Activated CD4-positive, CD25-positive, alpha-beta regulatory T cell treated with anti-CD3 and anti-CD28 coated beads, Interleukin-2, amount 50 U/mL, for 16 hours (primary cell): ENCODE results near the gene UBE3D.
"Not testable (repeated sequence)": the region's sequence is repeated elsewhere in the genome, so short reads cannot be mapped to it uniquely, and the experiment has no call there.

ENCODE experiments used
- DNase-seq: peaks from one replicate; pipeline ENCODE4 v3.0.0-alpha.2; 2020; ENCODE audit warnings: low read depth, low spot score

UBE3D gene

DNA sequence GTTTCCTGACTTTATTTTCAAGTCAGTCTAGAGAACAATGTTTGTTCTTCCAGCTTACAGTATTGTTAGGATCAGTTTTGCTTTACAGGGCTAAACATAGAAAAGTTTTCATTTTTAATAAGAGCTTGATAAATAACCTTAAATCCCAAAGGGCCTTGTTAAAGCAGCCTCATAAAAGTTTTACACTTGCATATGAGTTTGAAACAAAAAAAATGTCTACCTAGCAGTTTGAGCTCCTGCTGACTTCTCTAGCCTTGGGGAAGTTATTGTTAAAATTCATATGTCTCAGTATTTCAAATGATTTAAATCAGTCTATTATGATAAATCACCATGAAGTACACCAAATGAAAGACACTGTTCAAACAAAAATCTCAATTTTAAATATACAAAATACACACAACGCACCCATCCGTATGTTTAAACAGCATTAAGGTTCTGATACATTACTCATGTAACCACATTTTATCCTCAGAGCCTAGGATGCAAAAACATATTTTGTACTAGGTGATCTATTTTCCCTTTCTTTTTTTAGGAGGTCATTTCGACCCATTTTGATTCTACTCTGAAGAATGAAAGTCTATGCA lies 87.2 kb downstream of the UBE3D start:
- no peak for DNase-seq

GRCh38 chr6:82976179-82976578 lies 89.5 kb downstream of the UBE3D start:
- no peak for DNase-seq

DNA sequence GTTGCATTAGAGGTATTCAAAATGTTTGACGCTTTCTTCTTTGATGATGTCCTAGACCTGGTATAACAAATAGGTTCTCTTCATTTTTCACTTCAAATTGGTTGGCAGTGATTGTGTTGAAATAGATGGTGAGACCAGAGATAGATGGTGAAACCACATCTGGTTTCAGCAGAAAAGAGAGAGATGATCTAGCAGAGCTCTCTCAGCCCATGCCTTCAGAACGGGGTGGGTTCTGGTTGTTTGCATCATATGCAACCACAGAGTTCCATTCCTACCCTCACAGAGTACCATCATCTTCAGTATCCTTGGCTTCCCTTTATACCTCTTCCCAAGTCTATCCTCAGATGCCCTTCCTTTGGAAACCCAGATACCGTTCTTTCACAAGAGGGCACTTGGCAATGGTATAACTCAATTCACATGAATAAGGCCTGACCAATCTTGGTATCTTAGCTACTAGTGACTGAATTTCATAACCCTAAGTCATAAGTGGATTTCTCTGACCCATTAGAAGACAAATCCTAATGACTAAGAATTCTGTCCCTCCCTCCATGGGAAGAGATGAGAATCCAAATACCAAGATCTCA lies 93.7 kb downstream of the UBE3D start:
- DNase-seq = no peak

- no peak for DNase-seq
These were observed 94.8 kb downstream of the UBE3D start for GRCh38 chr6:82970839-82971238.

DNA sequence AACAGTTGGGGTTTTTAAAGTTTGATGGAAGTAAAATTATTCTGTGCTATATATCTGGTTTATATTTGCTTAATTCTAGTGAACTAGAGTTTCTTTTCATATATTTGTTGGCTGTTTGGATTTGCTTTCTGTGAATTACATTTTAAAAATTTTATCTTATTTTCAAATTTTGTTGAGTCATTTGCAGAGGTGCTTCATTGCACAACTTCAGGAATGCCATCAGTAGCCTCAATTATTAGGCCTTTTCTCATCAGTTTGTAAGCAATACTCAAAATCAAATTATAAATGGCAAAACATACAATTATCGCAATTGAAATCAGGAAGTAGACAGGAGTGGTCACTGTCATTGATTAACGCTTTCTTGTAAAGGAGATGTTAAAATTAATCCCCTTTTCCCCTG lies 96.9 kb downstream of the UBE3D start:
- no peak for DNase-seq

DNA sequence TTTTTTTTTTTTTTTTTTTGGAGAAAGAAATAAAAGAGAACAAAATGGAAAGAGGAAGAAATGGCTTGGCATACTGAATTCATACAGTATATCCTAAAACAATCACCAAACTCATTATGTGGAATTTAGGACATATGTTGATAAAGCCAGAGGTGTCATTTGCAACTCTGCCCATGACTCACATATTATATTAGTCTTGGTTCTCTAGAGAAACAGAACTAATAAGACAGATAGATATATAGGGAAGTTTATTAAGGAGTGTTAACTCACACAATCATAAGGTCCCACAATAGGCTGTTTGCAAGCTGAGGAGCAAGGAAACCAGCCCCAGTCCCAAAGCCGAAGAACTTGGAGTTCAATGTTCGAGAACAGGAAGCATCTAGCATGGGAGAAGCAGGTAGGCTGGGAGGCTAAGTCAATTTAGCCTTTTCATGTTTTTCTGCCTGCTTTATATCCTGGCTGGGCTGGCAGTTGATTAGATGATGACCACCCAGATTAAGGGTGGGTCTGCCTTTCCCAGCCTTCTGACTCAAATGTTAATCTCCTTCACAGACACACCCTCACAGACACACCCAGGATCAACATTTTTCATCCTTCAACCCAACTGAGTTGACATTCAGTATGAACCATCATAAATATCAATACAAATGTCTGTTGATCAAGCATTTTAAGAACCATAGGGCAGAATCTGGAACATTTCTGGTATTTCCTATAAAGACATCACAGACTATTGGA lies 102.3 kb downstream of the UBE3D start:
- DNase-seq = no peak

DNA sequence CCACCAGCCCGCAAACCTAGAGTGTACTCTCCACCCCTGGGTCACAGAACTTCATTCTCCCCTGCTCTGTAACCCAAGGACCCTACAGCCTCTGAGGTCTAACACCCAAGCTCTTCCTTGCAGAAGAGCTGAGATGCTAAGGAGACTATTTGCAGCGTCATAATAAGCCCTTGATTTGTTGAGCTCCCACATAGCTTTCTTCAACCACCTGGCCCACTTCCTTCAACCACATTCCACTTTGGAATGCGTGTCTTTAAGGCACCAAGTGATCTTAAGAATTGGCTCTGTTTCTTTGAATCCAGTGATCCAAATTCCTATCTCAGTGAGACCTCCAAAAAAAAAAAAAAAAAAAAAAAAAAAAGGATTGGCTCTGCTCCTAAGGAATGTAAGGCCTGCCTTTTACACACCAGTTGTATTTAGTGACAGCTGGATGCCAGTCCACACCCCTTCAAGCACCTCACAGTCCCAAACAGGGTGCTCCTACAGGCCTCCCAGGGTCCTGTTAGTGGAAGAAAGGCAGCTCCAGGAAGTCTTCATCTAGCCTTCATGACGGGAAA lies 106.2 kb downstream of the UBE3D start:
- no peak for DNase-seq

DNA sequence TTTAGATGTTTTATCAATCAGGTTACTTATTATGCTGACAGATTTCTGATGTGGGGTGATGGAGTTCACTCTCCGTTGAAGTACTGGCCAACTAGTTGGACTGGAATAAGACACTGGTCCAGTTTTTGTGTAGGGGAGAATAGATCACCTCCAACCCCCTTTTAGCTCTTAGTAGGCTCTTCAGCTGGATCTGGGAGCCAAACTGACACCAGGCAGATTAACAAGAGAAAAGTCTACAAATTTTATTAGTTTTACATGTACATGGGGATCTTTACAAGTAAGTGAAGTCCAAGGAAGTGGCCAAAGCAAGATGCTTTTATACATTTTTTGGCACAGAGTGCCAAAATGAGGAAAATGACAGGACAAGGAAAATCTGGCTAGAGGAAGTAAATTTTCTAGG lies 107.1 kb downstream of the UBE3D start:
- no peak for DNase-seq

DNA sequence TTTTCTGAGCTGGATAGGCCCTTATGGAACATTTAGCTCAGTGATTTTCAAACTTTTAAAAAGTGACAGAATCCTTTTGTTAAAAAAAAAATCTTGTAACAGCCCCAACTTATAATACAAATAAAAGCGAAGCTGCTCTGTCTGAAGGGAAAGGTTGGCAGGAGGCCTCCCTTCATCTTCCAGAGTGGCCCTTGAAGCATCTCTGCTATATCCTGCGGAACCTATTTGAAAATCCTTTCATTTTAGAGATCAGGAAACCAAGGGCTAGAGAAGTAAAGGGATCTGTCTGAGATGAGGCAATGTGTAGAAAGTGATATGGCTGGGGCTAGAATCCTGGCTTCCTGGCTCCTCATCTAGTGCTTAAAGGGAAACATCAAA lies 107.8 kb downstream of the UBE3D start:
- no peak for DNase-seq

GRCh38 chr6:82957171-82957867 lies 108.3 kb downstream of the UBE3D start:
- DNase-seq = no peak

DNA sequence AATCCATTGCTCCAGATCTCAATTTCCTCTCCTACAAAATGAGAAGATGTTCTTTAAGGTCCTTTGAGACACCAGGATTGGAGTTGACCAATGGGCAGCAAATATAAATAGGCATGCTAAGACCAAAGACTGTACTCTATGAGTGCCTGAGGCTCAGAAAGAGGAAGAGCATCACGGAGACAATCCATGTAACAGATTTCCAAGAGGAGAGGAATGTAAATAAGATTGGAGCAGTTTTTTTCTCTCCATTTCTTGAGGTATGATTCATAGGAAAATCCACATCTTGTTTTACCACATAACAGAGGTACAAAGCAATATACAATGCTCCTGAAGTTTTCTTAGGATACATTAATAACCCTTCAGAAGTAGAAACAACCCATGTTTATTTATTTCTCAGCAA lies 109.8 kb downstream of the UBE3D start:
- DNase-seq = no peak

- no peak for DNase-seq
These were observed 110.6 kb downstream of the UBE3D start for GRCh38 chr6:82954937-82955577.

DNA sequence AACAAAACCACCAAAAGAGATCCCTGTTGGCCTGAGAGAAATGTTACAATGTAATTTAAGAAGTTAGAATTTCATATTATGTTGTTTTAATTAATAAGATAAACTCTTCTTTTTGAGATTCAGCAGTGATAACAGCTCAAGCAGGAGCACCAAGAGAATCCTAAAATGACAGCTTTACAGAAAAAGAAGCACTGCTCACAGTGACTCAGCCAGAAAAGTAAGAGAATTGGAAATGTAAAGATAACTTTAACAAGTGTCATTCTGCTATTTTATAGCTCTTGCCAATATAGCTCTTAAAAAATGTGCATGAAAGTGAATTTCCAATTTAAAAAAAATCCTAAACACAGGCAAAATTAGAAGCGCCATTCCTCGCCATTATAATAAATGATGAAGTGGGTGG lies 111.3 kb downstream of the UBE3D start:
- no peak for DNase-seq

DNA sequence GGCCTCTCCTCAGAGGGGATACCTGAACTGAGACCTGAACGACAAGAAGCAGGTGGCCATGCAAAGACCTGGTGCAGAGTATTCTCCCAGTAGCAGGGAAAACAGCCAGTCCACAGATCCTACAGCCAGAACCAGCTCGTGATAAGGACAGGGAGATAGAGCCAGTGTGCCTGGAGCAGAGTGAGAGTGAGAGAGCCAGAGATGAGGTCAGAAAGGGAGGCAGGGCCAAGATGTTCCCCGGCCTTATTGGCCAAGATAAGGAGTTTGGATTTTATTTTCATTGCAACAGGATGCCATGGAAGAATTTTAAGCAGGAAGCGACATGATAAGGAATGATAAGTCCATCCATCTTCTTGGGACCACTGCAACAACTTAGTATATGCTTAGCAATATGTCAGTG lies 111.8 kb downstream of the UBE3D start:
- DNase-seq = no peak

DNA sequence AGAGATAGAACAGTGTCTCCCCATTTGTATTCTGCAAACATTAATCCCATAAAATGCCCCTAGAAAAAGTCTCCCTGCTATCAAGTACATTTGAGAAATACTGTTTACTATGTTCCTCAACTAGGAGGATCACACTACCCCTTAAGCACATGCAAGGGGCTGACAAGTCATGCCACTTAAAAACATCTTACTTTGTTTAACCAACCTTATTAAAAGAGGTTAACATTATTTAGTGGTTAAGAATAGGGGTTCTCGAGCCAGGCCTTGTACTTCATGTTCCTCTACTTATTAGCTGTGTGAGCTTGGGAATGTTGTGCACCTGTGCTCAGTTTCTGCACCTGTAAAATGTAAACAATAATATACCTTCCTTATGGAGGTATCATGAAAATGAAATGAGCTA lies 113.7 kb downstream of the UBE3D start:
- no peak for DNase-seq

DNA sequence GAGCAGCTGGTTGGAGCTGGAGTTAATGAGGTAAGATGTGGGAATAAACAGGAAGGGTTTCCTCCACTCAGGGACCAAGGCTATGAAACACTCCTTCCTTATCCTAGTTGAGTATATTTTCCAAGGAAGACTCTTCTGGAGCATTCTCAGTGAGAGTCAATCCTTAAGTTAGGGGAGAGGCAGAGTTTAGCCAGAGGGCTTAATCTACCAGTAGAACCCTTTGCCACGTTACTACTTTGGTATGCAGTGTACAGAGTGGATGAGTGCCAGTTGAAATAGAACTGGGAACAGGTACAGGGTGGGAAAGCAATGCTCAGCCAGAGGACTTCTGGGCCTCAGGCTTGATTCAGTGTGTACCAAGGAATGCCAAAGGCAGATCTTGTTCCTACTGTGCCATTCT lies 114.3 kb downstream of the UBE3D start:
- no peak for DNase-seq

- DNase-seq = not testable (repeated sequence)
These were observed 134.7 kb downstream of the UBE3D start for GRCh38 chr6:82930915-82931314.

DNA sequence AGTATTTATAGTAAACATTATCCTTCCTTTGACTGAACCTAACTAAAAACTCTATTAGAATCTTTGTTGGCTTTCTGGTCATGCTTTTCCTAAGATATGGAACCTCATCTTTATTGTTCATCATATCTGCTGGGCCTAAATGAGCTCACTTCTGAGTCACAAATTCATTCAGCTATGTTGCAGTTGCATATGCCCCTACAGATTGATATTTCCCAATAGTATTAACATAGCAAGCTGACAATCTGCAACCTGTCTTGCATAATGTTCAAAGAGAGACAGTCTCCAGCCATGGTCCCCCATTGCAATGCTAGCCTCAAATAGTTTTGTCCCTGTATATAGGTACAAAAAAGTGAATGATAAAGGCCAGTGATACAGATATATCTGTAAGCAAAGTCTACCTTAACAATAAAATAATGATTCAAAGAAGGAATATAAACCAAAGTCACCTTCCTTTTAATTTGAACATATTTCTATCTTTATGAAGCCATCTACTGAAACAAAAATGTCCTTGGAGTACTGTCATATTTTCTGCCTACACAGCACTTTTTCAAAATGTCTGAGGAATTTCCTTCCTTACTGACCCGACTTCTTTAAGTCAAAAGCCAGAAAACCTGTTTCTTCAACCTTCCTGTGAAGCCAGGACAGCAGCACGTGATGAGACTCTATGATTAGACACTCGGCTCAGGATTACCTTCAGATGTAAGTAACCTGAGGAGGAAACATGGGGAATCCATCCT lies 140.7 kb downstream of the UBE3D start:
- DNase-seq = no peak

DNA sequence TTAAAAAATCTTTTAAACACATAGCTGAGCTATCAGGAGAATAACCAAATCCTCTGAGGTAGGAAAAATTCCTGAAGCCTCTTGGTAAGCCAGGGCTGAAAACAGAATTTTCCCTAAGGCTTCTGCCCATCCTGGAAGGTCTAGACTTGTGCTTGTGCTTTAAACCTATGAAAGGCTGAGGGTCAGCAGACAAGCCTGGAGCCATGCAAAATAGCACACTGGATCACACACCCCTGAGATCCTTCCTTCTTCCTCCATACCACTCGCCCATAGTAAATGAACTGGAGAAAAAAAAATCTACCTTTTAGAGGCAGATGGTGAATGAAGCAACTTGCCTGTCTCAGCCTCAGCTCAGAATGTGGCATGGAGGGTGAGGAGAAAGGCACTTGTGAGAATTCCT lies 144.4 kb downstream of the UBE3D start:
- no peak for DNase-seq

DNA sequence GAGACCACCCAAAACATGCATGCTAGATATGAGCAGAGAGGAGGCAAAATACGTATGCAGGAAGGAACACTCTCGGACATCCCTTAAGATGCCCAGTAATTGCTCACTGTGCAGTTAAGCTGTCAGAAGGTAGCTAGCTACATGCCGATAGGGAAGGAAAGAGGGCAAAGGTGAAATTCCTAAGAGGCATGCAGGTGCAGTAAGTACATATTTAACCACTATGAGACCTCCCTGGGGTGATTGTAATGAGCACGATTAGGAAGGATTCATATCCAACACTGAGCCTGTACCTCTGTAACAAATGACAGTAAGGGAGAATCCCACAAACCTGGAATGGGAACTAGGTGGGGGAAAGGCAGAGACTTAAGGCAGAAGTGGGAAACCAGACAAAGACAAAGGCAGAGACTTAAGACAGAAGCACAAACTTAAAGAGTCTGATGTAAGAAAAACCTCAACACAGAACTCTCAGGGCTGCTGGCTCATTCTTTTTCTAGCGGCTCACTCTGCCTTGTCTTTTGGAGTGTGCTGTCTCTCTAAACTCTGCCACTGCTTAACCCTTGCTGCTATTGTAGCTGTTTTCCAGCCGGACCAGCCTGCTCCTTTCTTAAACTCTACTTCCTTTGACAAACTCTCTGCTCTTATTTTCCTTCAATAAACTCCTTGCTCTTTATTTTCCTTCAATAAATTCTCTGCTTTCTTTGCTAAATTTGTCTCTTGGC lies 148.1 kb downstream of the UBE3D start:
- DNase-seq = no peak

DNA sequence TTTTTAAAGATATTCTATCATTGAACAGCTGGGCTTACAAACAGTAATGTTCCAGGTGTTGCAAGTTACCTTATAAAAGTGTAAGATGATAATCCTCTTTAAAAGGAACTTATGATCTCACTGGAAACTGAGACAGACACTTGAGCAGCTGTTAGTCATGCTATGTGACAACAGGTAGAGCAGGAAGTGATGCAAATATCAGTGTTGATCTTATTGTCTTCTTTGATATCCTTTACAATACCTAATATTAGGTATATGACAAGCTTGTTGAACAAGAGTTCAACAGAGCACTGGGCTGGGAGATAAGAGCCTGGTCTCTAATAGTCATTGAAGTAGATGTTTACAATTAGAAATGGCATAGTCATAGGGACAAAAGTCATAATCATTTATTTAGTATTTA lies 150.0 kb downstream of the UBE3D start:
- DNase-seq = no peak
